ENCODE results near the gene TMEM167B.
"Not testable (repeated sequence)": the region's sequence is repeated elsewhere in the genome, so short reads cannot be mapped to it uniquely, and the experiment has no call there.

Gene TMEM167B
- 76.5 to 79.8 reads per million in 2 experiments for total RNA-seq

- DNase-seq (ENCODE audit: low read depth) = peak; percentile 83
These were observed at the start of gene TMEM167B for GRCh38 chr1:109090196-109091077. TMEM167B (plus strand) TSS chr1:109090764; CDS start chr1:109090873, 109 bp downstream.

DNA sequence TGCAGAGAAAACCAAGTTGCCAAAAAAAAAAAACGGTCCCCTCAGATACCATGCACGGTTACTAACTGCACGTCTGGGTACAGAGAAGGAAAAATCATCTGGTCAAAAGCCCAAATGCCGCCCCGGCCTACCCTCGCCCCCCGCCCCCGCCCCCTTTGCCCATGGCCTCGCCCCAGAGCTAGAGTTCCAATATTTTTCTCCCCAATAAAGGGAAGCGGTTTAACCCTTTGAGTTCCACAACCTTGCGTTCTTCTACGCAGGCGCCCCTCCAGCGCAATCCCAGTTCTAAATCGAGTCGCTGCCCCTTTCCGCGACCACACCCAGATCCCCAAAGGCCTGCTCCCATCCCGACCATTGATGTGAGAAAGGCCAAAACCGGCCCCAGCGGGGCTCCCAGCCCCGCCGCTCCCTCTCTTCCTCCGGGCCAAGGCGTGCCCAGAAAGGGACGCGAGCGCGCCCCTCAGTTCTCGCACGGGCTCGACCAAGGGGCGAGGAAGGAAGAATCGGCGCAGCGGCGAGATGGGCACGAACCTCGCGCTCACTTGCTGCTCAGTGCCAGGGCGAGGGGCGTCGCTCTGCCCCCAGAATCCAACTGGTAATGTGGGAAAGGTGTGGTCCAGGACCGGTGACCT, 49.5 kb upstream of the TMEM167B start:
- no peak for DNase-seq (ENCODE audit: low read depth)

- peak; percentile 95 for DNase-seq (ENCODE audit: low read depth)
These were observed 48.7 kb upstream of the TMEM167B start, which contains the start of gene WDR47 for GRCh38 chr1:109041621-109042468. WDR47 (minus strand) TSS chr1:109042102; CDS start chr1:109023512, 18,590 bp downstream.

DNA sequence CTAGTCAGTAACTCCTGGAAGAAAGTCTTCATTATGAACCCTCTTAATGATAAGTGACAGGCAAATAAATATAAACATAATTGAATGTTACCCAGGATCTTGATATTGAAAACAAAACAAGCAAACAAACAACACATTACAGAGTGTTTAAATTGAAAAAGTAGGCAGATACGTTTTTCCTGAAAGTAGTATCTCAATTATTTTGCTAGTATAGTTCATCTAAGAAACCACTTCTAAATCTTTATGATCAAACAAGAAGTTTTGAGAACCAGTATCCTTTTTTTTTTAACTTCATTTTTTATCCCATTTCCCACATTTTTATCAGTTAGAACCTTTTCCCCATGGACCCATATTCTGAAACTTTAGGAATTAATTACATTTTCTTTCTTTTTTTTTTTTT, 45.0 kb upstream of the TMEM167B start:
- DNase-seq (ENCODE audit: low read depth) = no peak

GRCh38 chr1:109046671-109047070, 43.9 kb upstream of the TMEM167B start:
- DNase-seq (ENCODE audit: low read depth) = no peak

DNA sequence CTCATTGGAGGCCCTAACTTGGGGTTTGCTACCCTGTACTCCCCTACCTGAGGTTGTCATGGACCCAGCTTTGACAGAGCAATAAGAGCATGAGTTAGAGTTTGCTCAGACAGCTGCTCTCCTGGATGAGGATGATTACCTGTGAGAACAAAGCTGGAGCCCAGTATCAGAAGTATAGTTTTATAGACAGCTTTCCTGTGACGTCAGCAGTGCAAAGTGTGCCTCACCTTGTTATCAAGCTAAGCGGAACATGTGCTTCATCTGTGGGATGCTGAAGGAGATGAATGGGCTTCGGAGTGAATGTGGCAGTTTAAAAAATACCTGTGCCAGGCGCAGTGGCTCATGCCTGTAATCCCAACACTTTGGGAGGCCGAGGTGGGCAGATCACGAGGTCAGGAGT, 43.2 kb upstream of the TMEM167B start:
- DNase-seq (ENCODE audit: low read depth) = no peak

DNA sequence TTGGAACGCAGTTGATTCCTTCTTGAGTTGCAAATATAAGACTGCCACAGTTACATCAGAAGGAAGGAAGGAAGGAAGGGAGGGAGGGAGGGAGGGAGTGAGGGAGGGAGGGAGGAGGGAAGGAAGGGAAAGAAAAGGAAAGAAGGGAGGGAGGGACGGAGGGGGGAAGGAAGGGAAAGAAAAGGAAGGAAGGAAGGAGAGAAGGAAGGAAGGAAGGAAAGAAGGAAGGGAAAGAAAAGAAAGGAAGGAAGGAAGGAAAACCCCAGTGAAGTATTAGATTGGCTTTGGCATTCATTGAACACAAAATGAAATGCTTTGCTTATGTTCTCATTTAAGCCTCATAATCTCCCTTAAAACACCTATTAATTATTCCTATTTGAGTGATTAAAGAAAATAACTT, 42.2 kb upstream of the TMEM167B start:
- no peak for DNase-seq (ENCODE audit: low read depth)

GRCh38 chr1:109050228-109050995, 40.2 kb upstream of the TMEM167B start:
- DNase-seq (ENCODE audit: low read depth) = no peak

GRCh38 chr1:109052145-109052544, 38.4 kb upstream of the TMEM167B start:
- DNase-seq (ENCODE audit: low read depth) = not testable (repeated sequence)

- no peak for DNase-seq (ENCODE audit: low read depth)
These were observed 34.5 kb upstream of the TMEM167B start for GRCh38 chr1:109056064-109056463.

- DNase-seq (ENCODE audit: low read depth) = no peak
These were observed 31.5 kb upstream of the TMEM167B start for GRCh38 chr1:109059026-109059425.

DNA sequence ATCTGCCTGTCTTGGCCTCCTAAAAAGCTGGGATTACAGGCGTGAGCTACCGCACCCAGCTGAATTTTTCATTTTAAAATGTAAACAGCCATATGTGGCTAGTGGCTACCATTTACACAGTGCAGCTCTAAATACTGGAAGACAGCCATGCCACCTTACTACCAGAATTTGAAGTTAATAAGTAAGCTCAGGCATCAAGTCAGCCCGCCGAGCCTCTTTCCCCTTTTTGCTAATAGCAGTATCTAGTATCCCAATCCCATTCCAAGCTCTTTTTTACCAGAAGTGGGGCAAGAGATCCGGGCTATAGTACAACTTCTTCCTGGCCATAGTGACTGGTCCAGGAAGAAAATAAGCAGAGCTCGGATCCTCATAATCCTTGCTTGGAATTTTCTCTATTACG, 29.9 kb upstream of the TMEM167B start:
- DNase-seq (ENCODE audit: low read depth) = no peak

GRCh38 chr1:109061183-109061582, 29.4 kb upstream of the TMEM167B start:
- no peak for DNase-seq (ENCODE audit: low read depth)

DNA sequence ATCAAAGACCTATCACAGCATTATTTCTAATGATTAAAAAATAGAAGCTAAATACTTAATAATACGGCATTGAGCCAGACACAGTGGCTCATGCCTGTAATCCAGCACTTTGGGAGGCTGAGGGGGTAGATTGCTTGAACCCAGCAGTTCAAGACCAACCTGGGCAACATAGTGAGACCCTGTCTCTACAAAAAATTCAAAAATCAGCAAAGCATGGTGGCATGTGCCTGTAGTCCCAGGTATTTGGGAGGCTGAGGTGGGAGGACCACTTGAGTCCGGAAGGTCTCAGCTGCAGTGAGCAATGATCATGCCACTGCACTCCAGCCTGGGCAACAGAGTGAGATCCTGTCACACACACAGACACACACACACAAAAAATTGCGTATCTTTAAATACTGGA, 25.4 kb upstream of the TMEM167B start:
- DNase-seq (ENCODE audit: low read depth) = no peak

DNA sequence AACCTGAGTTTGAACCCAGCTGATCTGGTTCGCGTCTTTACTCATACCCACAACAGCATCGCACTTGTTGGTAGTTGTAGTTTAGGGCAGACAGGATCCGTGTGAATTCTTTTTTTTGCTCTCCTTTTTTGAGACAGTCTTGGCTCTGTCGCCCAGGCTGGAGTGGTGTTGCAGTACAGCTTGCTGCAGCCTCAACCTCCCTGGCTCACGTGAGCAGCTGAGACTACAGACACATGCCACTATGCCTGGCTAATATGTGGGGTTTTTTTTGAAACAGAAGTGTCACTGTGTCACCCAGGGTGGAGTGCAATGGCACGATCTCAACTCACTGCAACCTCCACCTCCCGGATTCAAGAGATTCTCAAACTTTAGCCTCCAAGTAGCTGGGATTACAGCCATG, 22.7 kb upstream of the TMEM167B start:
- no peak for DNase-seq (ENCODE audit: low read depth)

GRCh38 chr1:109069294-109069693, 21.3 kb upstream of the TMEM167B start:
- DNase-seq (ENCODE audit: low read depth) = no peak

GRCh38 chr1:109075531-109076490, 14.8 kb upstream of the TMEM167B start, which contains the start of gene TAF13:
TAF13 (minus strand) TSS chr1:109076003; CDS start chr1:109075947, 56 bp downstream.
- DNase-seq (ENCODE audit: low read depth) = peak; percentile 73

GRCh38 chr1:109078317-109078716, 12.2 kb upstream of the TMEM167B start:
- DNase-seq (ENCODE audit: low read depth) = no peak

GRCh38 chr1:109079240-109079622, 11.3 kb upstream of the TMEM167B start:
- no peak for DNase-seq (ENCODE audit: low read depth)

DNA sequence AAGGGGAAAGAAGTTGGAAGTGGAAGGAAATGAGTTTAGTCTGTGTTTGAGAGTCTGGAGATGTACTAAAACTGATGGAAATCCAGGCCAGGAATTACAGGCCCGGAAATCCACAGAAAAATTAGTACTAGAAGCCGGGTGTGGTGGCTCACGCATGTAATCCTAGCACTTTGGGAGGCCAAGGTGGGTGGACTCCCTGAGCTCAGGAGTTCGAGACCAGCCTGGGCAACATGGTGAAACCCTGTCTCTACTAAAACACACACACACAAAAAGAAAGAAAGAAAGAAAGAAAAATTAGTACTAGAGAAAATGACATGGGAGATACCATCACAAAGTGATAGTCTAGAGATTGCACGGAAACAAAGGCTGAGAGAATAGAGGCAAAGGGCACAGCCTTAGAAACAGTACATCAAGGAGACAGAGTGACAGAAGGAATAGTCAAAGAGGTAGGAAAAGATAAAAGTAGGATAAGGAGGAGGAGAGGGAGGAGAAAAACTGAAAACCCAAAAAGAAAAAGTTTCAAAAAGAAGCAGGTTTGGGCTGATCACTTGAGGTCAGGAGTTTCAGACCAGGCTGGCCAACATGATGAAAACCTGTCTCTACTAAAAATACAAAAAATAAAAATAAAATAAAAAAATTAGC, 10.0 kb upstream of the TMEM167B start:
- DNase-seq (ENCODE audit: low read depth) = no peak

Measured in T follicular helper cell (primary cell).